ENCODE measurements around the gene ZHX3. TPM values are rescaled to one million over a fixed set of nuclear protein-coding genes. Genes with fewer than 3 reads are reported as not detected.

The ZHX3 gene
- total RNA-seq, 1 donor from 2014 or later, result 13.4 TPM

DNA sequence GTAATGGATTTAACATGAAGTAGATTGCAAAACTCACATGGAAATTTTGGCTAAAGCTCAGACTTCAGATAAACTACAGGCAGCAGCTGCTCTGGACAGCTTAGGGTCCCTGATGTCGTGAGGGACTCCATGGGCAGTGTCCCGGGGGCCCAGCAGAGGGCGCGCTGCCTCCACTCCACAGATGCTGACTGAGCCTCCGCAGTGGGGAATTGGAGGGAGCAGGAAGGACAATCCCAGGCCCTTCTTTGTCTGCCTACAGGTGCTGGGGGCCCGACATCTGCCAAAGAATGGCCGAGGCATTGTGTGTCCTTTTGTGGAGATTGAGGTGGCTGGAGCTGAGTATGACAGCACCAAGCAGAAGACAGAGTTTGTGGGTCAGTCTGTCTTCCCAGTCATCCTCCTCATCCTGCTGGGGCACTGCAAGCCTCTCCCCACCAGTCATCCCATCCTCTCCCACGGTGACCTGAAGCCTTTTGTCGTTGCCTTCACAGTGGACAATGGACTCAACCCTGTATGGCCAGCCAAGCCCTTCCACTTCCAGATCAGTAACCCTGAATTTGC lies 144.3 kb downstream of the ZHX3 start:
- H3K4me3 ChIP-seq (ENCODE audit: low read depth, low read length), result no peak overlapping the region
- TF ChIP-seq, protein P1, sequence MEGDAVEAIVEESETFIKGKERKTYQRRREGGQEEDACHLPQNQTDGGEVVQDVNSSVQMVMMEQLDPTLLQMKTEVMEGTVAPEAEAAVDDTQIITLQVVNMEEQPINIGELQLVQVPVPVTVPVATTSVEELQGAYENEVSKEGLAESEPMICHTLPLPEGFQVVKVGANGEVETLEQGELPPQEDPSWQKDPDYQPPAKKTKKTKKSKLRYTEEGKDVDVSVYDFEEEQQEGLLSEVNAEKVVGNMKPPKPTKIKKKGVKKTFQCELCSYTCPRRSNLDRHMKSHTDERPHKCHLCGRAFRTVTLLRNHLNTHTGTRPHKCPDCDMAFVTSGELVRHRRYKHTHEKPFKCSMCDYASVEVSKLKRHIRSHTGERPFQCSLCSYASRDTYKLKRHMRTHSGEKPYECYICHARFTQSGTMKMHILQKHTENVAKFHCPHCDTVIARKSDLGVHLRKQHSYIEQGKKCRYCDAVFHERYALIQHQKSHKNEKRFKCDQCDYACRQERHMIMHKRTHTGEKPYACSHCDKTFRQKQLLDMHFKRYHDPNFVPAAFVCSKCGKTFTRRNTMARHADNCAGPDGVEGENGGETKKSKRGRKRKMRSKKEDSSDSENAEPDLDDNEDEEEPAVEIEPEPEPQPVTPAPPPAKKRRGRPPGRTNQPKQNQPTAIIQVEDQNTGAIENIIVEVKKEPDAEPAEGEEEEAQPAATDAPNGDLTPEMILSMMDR (conservative IDR thresholded peaks at IDR 0.05; ENCODE audit: low read depth, low read length), result peak; percentile 96
- no peak for DNase-seq (ENCODE audit: low read depth)

DNA sequence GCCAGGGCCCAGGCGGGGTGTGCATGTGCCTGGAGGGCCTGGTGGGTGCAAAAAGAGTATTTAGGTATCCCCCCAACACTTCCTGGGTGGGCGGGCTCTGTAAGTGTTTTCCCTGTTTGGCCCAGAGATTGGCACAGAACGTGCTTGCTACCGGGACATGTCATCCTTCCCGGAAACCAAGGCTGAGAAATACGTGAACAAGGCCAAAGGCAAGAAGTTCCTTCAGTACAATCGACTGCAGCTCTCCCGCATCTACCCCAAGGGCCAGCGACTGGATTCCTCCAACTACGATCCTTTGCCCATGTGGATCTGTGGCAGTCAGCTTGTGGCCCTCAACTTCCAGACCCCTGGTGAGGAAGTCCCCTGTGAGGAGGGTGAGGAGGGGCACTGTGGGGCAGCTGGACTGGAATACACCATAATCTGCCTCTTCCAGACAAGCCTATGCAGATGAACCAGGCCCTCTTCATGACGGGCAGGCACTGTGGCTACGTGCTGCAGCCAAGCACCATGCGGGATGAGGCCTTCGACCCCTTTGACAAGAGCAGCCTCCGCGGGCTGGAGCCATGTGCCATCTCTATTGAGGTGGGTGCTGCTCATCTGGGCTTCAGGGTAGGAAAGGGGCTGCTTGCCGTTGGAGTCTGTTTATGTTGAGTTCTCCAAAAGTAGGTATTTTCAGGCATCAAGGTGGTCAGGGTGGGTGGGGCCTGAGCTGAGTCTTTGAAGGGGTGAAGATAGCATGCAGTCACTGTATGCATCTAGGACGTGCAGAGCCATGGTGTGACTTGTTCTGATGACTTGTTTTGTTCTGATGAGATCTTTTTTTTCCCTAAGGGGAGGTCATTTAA lies 145.0 kb downstream of the ZHX3 start:
- no peak overlapping the region for H3K4me3 ChIP-seq (ENCODE audit: low read depth, low read length)
- no peak for DNase-seq (ENCODE audit: low read depth)
- TF ChIP-seq, protein P1 (conservative IDR thresholded peaks at IDR 0.05; ENCODE audit: low read depth, low read length), result no peak

DNA sequence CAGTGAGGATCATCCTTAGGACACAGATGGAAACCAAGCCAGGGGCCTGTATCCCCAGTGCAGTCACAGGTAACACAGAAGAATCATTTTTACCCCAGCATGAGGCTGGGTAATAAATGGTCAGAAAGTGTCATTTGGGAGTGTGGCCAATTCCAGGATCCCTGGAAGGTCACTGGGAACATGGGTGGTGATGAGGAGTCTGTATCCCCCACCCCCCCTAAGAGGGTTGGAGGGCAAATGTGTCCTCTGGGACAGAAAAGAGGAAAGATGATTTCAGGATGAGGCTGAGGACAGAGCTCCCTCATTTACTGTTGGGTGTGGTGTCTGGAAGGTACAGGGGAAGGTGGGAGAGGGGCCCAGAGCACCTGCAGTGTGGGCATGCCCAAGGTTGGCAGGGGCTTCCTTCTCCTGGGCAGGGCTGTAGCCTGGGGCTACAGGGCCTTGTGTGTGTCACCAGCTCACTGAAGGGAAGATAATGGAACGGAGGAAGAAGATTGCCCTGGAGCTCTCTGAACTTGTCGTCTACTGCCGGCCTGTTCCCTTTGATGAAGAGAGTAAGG lies 145.7 kb downstream of the ZHX3 start:
- DNase-seq (ENCODE audit: low read depth), result no peak
- TF ChIP-seq, protein P1 (conservative IDR thresholded peaks at IDR 0.05; ENCODE audit: low read depth, low read length), result no peak
- H3K4me3 ChIP-seq (ENCODE audit: low read depth, low read length), result no peak overlapping the region

DNA sequence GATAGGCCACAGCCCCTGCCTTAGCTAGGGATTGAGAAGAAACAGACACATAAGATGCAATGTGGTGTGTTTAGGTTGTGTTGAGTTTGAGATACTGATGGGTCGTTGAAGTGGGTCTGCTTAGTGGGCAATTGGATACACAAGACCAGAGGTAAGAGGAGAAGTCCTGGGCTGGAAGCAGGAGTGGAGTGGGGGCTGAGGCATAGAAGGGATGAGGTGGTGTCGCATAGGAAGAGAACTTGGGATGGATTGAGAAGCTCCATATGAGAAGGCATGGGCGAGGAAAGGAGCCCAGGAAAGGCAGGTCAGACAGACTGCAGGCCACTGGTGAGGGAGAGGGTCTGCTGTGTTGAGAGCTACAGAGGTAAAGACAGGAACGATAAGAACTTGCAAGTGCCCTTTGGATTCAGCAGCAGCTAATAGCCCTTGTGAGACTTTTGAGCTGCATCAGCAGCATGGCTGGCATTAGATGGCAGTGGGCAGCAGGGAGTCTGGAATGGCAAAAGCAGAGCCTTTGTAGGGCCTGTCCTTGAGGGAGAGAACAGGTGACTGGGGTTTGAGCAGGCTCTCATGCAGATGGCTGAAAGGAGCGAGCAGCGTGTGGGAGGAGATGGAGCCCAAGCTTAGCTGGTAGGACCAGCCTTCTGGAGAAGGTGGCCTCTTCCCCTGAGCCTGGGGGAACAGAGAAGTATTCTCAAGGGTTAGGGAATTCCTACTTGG lies 147.0 kb downstream of the ZHX3 start:
- no peak for DNase-seq (ENCODE audit: low read depth)
- TF ChIP-seq, protein P1 (conservative IDR thresholded peaks at IDR 0.05; ENCODE audit: low read depth, low read length), result no peak
- no peak overlapping the region for H3K4me3 ChIP-seq (ENCODE audit: low read depth, low read length)

DNA sequence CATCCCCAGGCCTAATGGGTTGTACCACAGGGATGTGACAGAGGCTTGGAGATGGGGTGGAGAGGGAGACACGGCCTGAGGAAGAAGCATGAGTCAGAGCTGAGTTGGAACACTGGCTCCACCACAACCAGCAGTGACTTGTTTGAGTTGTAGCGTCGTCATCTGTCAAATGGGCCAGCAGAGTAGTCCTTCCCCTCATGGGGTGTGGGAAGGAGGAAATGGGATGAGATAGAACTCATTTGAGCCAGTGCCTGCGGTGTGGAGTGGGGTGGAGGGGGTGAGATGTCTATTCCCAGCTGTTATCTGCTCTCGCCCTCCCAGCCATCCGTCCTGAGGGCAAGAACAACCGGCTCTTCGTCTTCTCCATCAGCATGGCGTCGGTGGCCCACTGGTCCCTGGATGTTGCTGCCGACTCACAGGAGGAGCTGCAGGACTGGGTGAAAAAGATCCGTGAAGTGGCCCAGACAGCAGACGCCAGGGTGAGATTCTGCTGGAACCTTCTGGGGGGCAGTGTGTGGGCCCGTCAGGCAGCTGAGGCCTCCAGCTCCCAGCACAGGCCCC lies 147.7 kb downstream of the ZHX3 start:
- TF ChIP-seq, protein P1 (conservative IDR thresholded peaks at IDR 0.05; ENCODE audit: low read depth, low read length), result no peak
- DNase-seq (ENCODE audit: low read depth), result no peak
- H3K4me3 ChIP-seq (ENCODE audit: low read depth, low read length), result no peak overlapping the region

DNA sequence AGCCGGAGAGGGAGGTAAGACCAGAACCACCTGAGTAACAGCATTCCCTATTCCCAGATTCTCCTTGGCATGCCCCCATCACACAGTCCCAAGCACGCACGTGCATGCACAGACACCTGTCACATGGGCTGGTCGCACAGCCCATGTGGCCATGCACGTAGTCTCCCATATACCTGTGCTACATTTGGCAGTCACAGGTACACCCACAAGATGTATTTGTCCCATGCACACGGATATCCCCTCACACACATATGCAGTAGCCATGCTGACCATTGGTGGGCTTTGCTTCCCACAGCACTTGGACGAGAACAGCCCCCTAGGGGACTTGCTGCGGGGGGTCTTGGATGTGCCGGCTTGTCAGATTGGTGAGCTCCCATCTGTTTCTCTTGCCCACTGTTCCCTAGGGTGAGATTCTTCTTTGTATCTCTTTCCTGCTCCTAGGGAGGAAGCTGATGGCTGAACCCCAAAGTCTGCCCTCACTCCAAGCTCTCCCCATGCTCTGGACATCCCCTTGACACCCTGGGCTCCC lies 148.3 kb downstream of the ZHX3 start:
- DNase-seq (ENCODE audit: low read depth), result no peak
- TF ChIP-seq, protein P1 (conservative IDR thresholded peaks at IDR 0.05; ENCODE audit: low read depth, low read length), result no peak

More for the DNA sequence above, 148.3 kb downstream of the ZHX3 start:
- H3K4me3 ChIP-seq (ENCODE audit: low read depth, low read length), result no peak overlapping the region
